GM12872 (cell line): Measurements from ENCODE around the gene ZNF440.

Source experiments
- TF ChIP-seq, protein P1 (sequence below): IDR thresholded peaks from 3 replicates; pipeline ENCODE4 v1.5.1; 2011; ENCODE audit warnings: low read depth, mild to moderate bottlenecking, low read length, moderate library complexity; ENCODE audit not compliant: insufficient read depth

ZNF440 gene

DNA sequence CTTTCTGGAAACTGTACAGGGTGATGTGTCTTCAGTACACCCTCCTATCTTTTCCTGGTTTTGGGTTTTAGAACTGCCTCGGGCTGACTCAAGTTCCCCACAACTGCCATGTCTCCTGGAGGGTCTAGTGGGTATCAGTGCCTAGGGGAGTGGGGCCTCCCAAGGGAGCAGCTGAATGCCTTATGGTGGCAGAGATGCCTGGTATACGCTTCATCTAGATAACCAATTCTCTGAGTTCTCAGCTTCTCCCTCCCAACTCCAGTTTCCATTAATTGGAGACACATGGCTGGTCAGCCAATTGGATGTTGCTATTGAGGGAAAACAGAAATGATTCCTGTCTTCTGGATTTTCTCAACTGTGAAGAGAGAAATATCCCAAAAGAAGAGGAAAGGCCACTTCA is 47.2 kb downstream of the ZNF440 start:
- TF ChIP-seq, protein P1, sequence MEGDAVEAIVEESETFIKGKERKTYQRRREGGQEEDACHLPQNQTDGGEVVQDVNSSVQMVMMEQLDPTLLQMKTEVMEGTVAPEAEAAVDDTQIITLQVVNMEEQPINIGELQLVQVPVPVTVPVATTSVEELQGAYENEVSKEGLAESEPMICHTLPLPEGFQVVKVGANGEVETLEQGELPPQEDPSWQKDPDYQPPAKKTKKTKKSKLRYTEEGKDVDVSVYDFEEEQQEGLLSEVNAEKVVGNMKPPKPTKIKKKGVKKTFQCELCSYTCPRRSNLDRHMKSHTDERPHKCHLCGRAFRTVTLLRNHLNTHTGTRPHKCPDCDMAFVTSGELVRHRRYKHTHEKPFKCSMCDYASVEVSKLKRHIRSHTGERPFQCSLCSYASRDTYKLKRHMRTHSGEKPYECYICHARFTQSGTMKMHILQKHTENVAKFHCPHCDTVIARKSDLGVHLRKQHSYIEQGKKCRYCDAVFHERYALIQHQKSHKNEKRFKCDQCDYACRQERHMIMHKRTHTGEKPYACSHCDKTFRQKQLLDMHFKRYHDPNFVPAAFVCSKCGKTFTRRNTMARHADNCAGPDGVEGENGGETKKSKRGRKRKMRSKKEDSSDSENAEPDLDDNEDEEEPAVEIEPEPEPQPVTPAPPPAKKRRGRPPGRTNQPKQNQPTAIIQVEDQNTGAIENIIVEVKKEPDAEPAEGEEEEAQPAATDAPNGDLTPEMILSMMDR: no peak

DNA sequence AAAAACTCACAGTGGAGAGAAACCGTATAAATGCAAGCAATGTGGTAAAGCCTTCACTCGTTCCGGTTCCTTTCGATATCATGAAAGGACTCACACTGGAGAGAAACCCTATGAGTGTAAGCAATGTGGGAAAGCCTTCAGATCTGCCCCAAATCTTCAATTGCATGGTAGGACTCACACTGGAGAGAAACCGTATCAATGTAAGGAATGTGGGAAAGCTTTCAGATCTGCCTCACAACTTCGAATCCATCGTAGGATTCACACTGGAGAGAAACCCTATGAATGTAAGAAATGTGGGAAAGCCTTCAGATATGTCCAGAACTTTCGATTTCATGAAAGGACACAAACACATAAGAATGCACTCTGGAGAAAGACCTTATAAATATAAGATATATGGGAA is 54.1 kb downstream of the ZNF440 start:
- TF ChIP-seq, protein P1: no peak

DNA sequence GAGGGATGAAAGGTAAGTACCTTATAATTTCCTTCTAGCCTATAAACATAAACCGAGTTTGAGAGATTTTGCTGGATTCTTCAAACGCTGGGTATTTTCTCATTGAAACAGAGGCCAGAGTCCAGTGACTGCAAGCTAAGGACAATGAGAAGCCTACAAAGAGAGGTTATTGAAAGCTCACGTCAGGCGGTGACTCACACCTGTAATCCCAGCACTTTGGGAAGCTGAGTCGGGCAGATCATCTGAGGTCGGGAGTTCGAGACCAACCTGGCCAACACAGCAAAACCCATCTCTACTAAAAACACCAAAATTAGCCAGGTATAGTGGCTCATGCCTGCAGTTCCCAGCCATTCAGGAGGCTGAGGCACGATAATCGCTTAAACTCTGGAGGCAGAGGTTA is 58.6 kb downstream of the ZNF440 start:
- TF ChIP-seq, protein P1: no peak

DNA sequence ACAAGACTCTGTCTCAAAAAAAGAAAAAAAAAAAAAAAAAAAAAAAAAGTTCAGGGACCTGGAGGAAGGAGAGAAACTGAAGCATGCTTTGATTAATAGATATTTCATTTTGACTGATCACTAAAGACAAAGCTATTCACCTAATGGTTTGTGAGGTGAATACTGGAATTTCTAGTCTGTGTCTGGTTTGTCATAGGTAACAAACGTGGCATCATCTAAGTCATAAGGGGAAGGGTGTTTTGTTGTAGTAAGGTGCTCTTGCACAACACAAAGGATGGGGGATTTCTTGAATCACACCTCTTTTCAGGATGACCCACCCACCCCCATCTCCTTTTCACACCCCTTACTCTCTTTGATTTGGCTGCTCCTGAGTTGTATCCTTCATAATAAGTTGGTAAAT is 59.7 kb downstream of the ZNF440 start:
- TF ChIP-seq, protein P1: no peak

DNA sequence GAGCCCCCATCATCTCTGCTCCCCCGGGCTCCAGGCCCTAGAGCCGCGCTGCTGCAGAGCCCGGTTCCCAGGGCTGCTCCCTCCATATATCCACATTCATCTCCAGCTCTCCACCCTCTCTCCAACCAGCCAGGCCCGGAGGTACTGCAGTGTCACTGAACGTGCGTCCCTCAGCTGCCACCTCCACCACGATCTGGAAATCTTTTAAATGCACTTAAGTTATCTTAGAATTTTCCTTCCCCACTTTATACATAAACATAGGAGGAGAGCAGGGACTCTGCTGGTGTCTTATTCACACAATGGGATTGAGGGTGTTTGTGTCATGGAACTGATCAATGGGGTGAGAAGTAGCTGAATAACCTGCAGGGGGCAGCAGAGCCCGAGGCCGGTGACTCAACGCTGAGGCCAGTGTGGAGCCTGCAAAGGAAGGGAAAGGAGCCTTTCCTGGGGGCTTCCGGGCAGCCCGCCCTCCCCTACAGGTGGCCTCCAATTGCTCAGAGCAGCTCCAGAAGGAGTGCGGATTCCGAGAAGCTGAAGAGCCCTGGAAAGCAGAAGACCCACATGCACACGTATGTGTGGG is 65.7 kb downstream of the ZNF440 start:
- TF ChIP-seq, protein P1: 0 out of 3 replicates have a peak, but pooled peaks have one; percentile 11

DNA sequence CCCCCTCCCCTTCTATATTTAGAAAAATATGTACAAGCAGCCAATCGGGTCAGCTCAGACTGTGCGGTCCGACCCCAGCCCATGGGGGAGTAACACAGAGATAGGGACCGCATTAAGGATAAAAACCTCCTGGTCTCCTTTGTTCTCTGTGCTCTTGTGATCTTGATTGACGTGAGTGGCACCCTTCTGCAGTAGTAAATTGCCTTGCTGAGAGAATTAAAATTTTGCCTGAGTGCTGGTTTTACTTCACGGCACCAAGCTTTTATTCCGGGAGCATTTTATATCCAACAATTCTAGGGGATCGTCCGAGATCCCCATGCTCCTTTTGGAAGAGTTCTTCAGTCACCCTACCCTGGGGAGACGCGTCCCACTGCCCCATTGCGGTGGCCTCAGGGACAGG is 66.5 kb downstream of the ZNF440 start:
- TF ChIP-seq, protein P1: no peak

DNA sequence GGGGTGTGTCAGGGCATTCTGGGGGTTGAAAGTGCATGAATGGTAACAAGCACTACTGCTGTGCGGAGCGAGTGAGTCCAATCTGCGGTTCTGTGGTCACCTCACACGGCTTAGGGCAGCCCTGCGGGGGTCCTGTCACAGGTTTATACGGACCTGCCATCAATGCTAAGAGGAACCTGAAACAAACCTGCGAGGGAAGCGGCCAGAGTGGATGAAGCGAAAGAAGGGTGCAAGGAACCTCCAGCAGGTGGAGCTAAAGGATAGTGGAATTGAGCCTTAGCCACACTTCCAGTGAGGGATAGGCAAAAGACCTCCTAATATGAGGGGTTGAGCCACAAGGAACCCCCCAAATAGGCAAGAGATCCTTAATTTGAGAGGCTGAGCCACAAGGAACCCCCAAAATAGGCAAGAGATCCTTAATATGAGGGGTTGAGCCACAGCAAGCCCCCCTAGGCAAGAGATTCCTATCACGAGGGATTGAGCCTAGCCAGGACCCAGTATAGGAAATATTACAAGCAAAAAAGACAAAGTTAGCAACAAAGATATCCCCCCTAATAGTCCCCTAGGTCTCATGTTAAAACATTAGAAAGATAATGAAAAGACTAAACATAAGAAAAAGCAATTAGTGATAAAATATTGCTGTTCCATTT is 67.2 kb downstream of the ZNF440 start:
- TF ChIP-seq, protein P1: peak; percentile 68
